ENCODE results near the gene OASL.

DNA sequence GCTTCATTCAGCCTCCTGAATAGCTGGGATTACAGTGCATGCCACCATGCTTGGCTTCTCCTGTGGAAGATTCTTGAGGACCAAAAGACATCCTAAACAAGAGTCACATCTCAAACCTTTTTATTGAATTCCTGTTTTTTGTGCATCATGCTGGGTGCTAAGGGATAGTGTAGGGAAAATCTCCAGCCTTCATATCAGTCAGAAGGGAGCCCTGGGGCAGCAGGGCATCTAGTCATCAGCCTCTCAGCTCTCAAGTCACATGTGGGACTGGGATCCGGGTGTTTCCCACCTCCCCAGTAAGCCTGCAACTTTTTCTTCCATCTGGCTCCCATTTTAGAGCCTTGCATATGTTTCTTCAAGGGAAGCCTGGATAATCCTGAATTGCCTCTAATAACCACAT lies 25.1 kb upstream of the OASL start:
- TF ChIP-seq POLR2AphosphoS5 (IDR thresholded peaks at IDR 0.05) (no peak), POLR2A (IDR thresholded peaks at IDR 0.05) (no peak)
- TF ChIP-seq, protein P1, sequence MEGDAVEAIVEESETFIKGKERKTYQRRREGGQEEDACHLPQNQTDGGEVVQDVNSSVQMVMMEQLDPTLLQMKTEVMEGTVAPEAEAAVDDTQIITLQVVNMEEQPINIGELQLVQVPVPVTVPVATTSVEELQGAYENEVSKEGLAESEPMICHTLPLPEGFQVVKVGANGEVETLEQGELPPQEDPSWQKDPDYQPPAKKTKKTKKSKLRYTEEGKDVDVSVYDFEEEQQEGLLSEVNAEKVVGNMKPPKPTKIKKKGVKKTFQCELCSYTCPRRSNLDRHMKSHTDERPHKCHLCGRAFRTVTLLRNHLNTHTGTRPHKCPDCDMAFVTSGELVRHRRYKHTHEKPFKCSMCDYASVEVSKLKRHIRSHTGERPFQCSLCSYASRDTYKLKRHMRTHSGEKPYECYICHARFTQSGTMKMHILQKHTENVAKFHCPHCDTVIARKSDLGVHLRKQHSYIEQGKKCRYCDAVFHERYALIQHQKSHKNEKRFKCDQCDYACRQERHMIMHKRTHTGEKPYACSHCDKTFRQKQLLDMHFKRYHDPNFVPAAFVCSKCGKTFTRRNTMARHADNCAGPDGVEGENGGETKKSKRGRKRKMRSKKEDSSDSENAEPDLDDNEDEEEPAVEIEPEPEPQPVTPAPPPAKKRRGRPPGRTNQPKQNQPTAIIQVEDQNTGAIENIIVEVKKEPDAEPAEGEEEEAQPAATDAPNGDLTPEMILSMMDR (IDR thresholded peaks at IDR 0.05 in 8 of 11, conservative IDR thresholded peaks at IDR 0.05 in 3 of 11): no peak

Data from spleen (tissue), 7 donors.